ENCODE measurements around the gene TAAR9.

TAAR9 gene

GRCh38 chr6:132569170-132569569 is 31.1 kb downstream of the TAAR9 start:
- Histone ChIP-seq H3K27ac (no peak overlapping the region), H3K4me3 (no peak overlapping the region)

GRCh38 chr6:132570221-132570777 is 32.2 kb downstream of the TAAR9 start, which contains the start of gene TAAR6:
Gene TAAR6 (plus strand): TSS chr6:132570322. CDS start chr6:132570322, 0 bp downstream.
- H3K27ac ChIP-seq = no peak within 1 kb of the TSS
- no peak within 1 kb of the TSS for H3K4me3 ChIP-seq

- Histone ChIP-seq H3K27ac (no peak overlapping the region), H3K4me3 (no peak overlapping the region)
Observed at GRCh38 chr6:132571774-132572173, 33.7 kb downstream of the TAAR9 start.

GRCh38 chr6:132584698-132585097 is 46.6 kb downstream of the TAAR9 start:
- no peak overlapping the region for H3K27ac ChIP-seq
- H3K4me3 ChIP-seq = no peak overlapping the region

- Histone ChIP-seq H3K27ac (no peak overlapping the region), H3K4me3 (no peak overlapping the region)
Observed at GRCh38 chr6:132587424-132587823, 49.3 kb downstream of the TAAR9 start.
